HEK293 (cell line): ENCODE data around the gene OLA1.

Source experiments
- KLF1 ChIP-seq: fragments of 450-650 bp; formaldehyde crosslinking; IDR thresholded peaks from 2 replicates; pipeline ENCODE4 v1.5.1; 2016; ENCODE audit warnings: missing biosample characterization, missing genetic modification characterization
- TCF7L2 ChIP-seq: IDR thresholded peaks from 2 replicates; pipeline ENCODE4 v1.6.1; 2011; ENCODE audit warnings: low read depth, mild to moderate bottlenecking, inconsistent platforms, low read length, moderate library complexity, borderline replicate concordance
- TRIM28 ChIP-seq: IDR thresholded peaks from 2 replicates; pipeline ENCODE4 v1.6.1; 2011; ENCODE audit warnings: low read length, control low read depth, borderline replicate concordance
- ZNF121 ChIP-seq: fragments of 450-650 bp; formaldehyde crosslinking; IDR thresholded peaks from 2 replicates; pipeline ENCODE4 v1.5.1; 2016; ENCODE audit warnings: missing biosample characterization, missing genetic modification characterization
- ZNF274 ChIP-seq, 2 experiments: fragments of 200-500 bp in 1 of 2; fragments of 450-650 bp in 1 of 2; sonication (Bioruptor generic) in 1 of 2; formaldehyde crosslinking in 1 of 2; IDR thresholded peaks; 2 replicates each; pipeline versions ENCODE4 v1.5.1 to v1.6.1; 2014 to 2016; ENCODE audit warnings: borderline replicate concordance in 1 of 2, inconsistent platforms in 1 of 2, low read length in 1 of 2, missing biosample characterization in 1 of 2, missing genetic modification characterization in 1 of 2
- ZNF366 ChIP-seq: fragments of 450-650 bp; formaldehyde crosslinking; conservative IDR thresholded peaks from 2 replicates; pipeline ENCODE4 v1.5.1; 2016; ENCODE audit warnings: missing biosample characterization, missing genetic modification characterization
- ZNF501 ChIP-seq: fragments of 450-650 bp; formaldehyde crosslinking; IDR thresholded peaks from 2 replicates; pipeline ENCODE4 v1.5.1; 2016; ENCODE audit warnings: missing biosample characterization, missing genetic modification characterization
- ZNF768 ChIP-seq: fragments of 450-650 bp; formaldehyde crosslinking; IDR thresholded peaks from 2 replicates; pipeline ENCODE4 v1.5.1; 2018; ENCODE audit warnings: missing biosample characterization, mild to moderate bottlenecking, missing genetic modification characterization
- TF ChIP-seq, protein P1 (sequence below): fragments of 450-650 bp; formaldehyde crosslinking; IDR thresholded peaks from 2 replicates; pipeline ENCODE4 v1.5.1; 2016; ENCODE audit warnings: missing biosample characterization, missing genetic modification characterization
- TF ChIP-seq, protein P2 (sequence below): fragments of 450-650 bp; formaldehyde crosslinking; IDR thresholded peaks from 2 replicates; pipeline ENCODE4 v1.5.1; 2016; ENCODE audit warnings: missing biosample characterization, missing genetic modification characterization
- TF ChIP-seq, protein P3 (sequence below): fragments of 450-650 bp; formaldehyde crosslinking; IDR thresholded peaks from 2 replicates; pipeline ENCODE4 v1.5.1; 2016; ENCODE audit warnings: missing biosample characterization, missing genetic modification characterization
- TF ChIP-seq, protein P4 (sequence below): fragments of 450-650 bp; IDR thresholded peaks from 2 replicates; pipeline ENCODE4 v1.5.1; 2018; ENCODE audit warnings: missing biosample characterization, mild to moderate bottlenecking, missing genetic modification characterization
- TF ChIP-seq, protein P5 (sequence below): fragments of 450-650 bp; formaldehyde crosslinking; optimal IDR thresholded peaks from 2 replicates; pipeline ENCODE3; 2016; ENCODE audit warnings: missing biosample characterization, mild to moderate bottlenecking, missing genetic modification characterization

DNA sequence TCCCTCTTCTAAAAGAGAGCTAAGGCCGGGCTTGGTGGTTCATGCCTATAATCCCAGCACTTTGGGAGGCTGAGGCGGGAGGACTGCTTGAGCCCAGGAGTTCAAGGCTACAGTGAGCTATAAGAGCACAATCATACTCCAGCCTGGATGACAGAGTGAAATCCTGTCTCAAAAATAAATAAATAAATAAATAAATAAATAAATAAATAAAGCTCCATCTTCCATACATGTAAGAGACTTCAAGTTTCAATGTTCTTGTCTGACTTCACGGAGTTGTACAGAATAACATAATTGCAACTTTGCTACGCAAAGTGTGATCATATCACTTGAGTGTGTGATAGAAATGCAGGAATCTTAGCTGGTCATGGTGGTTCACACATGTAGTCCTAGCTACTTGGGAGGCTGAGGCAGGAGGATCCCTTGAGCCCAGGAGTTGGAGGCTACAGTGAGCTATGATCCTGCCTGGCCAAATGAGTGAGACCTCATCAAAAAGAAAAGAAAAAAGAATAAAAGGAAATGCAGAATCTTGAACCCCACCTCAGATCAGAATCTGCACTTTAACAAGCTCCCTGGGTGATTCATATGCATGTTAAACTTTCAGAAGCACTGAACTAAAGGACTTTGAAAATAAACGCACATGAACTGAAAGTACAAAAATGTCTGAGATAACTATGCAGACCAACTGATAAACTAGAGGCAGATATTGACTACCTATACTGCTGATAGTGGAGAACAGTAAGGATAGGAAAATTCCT is 159.4 kb downstream of the OLA1 start:
- TF ChIP-seq, protein P1, sequence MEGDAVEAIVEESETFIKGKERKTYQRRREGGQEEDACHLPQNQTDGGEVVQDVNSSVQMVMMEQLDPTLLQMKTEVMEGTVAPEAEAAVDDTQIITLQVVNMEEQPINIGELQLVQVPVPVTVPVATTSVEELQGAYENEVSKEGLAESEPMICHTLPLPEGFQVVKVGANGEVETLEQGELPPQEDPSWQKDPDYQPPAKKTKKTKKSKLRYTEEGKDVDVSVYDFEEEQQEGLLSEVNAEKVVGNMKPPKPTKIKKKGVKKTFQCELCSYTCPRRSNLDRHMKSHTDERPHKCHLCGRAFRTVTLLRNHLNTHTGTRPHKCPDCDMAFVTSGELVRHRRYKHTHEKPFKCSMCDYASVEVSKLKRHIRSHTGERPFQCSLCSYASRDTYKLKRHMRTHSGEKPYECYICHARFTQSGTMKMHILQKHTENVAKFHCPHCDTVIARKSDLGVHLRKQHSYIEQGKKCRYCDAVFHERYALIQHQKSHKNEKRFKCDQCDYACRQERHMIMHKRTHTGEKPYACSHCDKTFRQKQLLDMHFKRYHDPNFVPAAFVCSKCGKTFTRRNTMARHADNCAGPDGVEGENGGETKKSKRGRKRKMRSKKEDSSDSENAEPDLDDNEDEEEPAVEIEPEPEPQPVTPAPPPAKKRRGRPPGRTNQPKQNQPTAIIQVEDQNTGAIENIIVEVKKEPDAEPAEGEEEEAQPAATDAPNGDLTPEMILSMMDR (tag by site-specific recombination), result no peak
- no peak for TF ChIP-seq ZNF366 (tag by site-specific recombination)
- TF ChIP-seq ZNF121 (tag by site-specific recombination), result no peak
- TF ChIP-seq, protein P2, sequence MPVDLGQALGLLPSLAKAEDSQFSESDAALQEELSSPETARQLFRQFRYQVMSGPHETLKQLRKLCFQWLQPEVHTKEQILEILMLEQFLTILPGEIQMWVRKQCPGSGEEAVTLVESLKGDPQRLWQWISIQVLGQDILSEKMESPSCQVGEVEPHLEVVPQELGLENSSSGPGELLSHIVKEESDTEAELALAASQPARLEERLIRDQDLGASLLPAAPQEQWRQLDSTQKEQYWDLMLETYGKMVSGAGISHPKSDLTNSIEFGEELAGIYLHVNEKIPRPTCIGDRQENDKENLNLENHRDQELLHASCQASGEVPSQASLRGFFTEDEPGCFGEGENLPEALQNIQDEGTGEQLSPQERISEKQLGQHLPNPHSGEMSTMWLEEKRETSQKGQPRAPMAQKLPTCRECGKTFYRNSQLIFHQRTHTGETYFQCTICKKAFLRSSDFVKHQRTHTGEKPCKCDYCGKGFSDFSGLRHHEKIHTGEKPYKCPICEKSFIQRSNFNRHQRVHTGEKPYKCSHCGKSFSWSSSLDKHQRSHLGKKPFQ, result no peak
- TF ChIP-seq TCF7L2, result no peak
- TF ChIP-seq, protein P3, sequence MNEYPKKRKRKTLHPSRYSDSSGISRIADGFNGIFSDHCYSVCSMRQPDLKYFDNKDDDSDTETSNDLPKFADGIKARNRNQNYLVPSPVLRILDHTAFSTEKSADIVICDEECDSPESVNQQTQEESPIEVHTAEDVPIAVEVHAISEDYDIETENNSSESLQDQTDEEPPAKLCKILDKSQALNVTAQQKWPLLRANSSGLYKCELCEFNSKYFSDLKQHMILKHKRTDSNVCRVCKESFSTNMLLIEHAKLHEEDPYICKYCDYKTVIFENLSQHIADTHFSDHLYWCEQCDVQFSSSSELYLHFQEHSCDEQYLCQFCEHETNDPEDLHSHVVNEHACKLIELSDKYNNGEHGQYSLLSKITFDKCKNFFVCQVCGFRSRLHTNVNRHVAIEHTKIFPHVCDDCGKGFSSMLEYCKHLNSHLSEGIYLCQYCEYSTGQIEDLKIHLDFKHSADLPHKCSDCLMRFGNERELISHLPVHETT (tag by site-specific recombination), result no peak
- no peak for TF ChIP-seq TRIM28
- no peak for TF ChIP-seq ZNF768 (tag by site-specific recombination)
- TF ChIP-seq, protein P4, sequence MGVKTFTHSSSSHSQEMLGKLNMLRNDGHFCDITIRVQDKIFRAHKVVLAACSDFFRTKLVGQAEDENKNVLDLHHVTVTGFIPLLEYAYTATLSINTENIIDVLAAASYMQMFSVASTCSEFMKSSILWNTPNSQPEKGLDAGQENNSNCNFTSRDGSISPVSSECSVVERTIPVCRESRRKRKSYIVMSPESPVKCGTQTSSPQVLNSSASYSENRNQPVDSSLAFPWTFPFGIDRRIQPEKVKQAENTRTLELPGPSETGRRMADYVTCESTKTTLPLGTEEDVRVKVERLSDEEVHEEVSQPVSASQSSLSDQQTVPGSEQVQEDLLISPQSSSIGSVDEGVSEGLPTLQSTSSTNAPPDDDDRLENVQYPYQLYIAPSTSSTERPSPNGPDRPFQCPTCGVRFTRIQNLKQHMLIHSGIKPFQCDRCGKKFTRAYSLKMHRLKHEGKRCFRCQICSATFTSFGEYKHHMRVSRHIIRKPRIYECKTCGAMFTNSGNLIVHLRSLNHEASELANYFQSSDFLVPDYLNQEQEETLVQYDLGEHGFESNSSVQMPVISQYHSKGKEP (tag by site-specific recombination), result no peak
- TF ChIP-seq, protein P5, sequence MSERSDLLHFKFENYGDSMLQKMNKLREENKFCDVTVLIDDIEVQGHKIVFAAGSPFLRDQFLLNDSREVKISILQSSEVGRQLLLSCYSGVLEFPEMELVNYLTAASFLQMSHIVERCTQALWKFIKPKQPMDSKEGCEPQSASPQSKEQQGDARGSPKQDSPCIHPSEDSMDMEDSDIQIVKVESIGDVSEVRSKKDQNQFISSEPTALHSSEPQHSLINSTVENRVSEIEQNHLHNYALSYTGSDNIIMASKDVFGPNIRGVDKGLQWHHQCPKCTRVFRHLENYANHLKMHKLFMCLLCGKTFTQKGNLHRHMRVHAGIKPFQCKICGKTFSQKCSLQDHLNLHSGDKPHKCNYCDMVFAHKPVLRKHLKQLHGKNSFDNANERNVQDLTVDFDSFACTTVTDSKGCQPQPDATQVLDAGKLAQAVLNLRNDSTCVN (tag by site-specific recombination), result no peak
- TF ChIP-seq ZNF501 (tag by site-specific recombination), result no peak
- no peak for TF ChIP-seq KLF1 (tag by site-specific recombination)
- no peak for TF ChIP-seq ZNF274 (IDR thresholded peaks at IDR 0.05; ENCODE audit: low read length)
- no peak for TF ChIP-seq ZNF274 (tag by site-specific recombination; IDR thresholded peaks at IDR 0.05; ENCODE audit: borderline replicate concordance)
